GM19397 (cell line): Measurements from ENCODE around the gene NUDT2.

Source experiments
- ATAC-seq: cut with Tn5 transposase; IDR thresholded peaks from one replicate; pipeline ENCODE4 v1.9.1; 2021; ENCODE audit warnings: mild to moderate bottlenecking, moderate library complexity; ENCODE audit not compliant: unreplicated experiment

The NUDT2 gene

DNA sequence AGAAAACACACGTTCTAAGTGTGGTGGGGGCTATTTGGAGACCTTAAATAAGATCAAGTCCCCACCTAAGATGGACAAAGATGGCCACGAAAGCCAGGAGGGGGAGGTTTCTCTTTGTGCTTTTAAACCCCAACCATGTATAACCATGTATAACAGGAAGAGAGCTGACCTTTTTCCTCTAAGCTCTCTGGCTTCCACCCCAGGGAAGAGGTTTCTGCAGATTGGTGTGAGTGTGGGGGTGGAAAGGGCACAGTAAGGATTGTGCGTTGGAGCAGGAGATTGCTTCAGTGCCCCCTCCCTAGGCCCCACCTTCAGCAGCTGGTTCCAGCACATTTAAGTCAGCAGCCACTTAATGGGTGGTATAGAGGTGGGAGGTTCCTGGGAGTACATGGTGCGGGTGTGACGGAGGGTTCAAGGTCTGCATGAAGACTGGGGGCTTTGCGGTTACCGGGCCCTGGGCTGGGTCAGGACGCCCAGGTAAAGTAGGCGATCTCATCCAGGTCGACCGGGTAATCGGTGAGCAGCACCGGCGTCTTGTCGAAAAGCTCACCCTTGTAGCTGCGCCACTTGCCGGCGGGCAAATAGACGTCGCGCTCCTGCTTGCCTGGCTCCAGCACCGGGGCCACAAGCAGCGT is 41.1 kb downstream of the NUDT2 start:
- ATAC-seq: no peak

DNA sequence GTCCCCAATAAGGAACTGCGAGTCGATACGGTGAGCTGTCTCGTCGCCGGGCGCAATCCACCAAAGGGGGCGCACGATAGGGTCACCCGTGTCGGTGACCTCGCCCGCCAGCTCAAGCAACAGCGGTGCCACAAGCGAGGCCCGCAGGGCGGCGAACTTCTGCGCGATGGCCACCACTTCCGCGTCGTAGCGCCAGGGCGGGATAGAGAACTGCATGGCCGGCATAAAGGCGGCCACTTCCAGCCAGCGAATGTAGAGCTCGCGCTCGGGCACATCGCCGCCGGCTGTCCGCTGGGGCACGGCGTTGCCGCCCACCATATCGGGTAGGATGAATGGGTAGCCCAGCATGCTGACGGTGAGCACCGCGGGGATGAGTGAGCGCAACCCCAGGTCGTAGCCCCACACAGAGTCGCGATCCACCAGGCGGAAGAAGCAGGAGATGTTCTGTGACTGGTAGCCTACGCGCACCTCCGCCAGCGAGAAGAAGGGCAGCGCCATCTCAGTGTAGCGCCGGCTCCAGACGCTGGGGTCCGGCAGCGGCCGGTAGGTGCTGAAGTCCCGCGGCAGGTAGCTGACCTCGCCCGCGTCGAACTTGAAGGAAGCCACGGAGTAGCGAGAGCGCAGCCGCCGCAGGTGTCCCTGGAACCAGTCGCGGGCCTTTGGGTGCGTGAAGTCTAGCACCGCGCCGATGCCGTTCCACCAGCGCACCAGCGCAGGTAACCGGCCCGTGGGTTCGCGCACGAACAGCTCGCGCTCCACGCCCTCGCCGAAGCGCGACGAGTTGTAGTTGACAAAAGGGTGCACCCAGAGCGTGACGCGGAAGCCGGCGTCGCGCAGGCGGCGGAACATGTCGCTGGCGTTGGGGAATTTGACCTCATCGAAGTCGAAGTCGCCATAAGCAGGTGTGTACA is 41.9 kb downstream of the NUDT2 start:
- ATAC-seq: no peak

DNA sequence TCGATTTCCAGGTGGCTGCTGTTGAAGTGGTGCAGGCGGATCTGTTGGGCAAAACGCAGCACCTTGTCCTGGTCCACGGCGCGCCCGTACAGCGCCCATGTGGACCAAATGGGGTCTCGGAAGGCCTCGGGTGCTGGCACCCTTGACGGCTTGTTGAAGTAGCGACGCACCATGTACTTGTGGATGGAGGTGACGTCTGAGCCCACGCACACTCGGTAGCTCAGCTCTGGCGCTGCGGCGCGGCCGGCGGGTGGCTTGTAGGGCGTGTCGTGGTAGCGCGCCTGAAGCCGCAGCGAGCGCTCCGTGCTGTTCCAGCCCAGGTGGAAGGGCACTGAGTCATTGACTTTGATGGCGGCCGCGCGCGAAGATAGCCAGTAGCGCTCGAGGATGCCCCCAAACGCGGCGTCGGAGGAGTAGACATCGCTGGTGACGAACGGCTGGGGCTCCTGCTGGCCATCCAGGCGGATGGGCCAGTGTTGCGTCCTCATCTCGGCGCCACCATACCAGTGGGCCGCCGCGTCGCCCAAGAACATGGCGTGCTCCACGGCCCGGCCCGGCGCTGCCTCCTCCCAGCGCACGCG is 42.6 kb downstream of the NUDT2 start:
- ATAC-seq: no peak

DNA sequence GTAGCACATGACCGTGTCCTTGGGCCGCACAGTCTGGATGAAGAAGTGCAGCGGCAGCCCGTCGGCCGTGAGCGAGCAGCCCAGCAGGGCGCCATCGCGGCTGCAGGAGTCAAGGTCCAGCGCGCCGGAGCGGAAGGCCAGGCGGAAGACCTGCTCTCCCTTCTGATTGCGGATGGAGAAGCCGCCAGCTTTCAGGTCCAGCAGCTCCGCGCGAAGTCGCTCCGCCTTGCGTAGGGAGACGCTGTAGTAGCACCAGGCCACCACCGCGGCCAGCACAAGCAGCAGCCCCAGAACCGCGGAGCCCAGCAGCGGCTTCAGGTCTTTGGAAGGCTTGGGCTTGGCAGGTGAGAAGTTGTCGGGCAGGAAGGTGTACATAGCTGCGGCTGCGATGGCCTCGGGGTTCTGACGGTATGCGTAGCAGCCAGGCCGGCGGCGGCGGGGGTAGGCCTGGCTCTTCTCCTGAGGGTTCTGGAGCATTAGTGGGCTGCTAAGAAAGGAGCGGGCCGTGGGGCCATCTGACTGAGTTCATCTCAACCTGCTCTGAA is 43.2 kb downstream of the NUDT2 start:
- ATAC-seq: no peak

DNA sequence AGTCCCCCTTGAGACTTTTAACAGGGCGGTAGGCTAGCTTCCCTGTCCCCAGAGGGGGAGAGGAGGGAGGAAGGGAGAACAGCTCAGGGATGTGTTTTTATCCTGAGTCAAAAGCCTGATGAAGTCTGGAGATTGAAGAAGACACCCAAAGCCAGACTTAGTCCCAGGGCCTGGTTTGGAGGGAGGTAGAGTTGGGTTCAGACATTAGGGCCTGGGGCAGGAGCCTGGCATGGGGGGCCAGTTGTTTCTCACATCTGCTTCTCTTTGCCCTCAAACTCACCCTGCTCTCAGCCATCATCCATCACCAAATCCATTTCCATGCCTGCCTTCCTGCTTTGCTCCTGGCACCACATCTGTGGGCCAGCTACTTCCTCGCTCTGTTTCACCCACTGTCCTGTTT is 44.4 kb downstream of the NUDT2 start:
- no peak for ATAC-seq

DNA sequence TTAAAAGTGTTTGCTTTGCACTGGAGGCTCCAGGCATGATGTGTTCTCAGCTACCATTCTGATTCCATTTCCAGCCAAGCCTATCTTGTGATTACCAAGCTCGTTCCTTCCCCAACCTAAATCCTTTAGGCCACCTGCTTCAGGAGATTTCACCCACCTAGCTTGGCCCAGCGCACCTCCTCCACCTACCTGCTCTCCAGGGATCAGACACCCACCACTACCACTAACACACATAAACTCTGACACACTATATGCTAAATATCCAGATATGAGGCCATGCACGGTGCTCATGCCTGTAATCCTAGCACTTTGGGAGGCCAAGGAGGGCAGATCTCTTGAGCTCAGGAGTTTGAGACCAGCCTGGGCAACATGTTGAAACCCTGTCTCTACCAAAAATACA is 45.0 kb downstream of the NUDT2 start:
- ATAC-seq: no peak

DNA sequence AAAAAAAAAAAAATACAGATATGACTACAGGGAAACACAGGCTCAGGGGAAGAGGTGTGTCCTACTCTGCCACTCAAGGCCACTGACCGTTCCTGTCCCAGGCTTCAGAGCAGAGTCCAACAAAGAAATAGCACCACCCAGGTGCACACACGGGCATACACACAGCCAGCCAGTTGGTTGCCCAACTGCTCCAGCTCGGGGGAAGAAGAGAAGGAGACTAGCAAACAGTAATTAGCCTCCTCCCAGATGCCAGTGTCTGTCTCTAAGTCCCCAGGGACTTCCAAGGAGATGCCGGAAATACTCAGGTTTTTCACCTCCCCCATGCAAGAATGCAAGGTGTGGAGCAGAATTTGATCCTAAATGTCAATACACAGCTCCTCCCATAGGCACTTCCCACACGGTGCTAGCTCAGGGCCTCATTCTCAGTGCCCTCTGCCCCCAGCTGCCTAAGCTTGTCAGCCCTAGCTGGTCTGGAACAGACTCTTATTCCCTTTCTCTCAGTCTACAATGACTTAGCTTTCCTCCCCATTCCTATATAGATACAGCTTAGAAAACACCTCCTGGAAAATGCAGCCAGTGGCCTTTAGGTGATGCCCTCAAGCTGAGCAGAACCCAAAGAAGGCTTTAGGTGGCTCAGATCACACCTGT is 45.7 kb downstream of the NUDT2 start:
- no peak for ATAC-seq

DNA sequence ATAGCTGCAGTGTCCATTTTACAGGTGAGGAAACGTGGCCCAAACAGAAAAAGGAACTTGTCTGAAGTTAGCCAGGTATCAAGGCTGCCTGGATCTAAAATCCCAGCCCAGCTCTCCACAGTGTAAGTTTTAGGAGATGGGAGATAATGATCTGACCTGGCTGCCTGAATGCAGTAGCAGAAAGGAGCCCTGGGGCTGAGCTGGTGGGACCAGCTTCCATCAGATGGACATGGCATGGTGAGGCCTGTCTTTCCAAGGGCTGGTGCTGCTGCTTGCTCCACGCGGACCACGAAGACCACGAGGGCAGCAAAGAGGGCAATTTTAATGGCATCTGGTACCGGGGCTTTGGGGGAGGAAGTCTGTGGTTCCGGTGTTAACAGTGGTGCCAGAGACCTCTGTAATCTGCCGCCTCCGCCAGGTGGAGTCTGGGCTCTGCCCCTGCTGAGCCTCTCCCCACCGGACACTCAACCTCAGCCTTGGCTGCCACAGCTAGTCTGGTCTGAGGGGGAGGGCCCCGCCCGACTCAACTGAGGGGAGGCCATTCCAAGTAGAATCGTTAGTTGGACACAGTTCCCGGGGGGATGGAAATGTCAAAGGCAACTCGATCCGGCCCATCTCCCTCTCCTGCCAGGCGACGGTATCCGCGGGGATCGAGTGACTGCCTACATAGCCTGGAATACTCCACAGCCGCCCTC is 46.7 kb downstream of the NUDT2 start:
- no peak for ATAC-seq

DNA sequence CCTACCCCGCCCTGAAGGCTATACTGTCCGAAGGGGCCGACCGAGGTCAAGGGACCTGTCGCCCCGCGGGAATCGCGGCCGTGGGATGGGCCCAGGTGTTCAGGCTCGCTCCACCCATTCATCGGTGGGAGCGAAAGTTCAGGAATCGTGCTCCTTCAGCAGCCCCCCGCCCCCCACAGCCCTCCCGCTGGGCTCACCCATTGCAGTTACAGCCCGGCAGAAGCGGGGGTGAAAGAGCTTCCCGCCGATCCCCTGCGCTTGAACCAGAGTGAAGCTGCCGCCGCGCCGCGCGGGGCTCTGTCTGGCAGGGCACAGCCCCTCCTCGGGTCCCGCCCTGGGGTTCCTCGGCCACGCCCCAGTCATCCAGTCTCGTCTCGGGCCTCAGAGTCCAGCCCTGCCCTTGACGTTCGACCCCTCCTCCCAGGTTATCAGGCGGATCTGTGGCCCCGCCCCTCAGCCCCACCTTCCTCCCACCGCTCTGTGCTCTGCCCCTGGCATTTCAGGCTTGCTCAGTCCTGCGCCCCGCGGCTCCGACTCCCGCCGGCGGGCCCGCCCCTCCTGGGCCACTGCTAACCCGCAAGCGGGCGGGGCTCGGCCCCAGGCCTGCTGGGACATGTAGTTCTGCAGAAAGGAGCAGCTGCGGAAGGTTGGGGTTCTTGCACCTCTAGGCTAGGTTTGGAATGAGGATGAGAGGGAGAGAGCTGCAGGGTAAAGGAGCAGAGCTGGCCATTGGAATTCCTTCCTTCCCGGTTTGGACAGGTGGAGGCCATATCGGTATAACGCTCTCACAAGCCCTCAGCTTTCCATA is 47.4 kb downstream of the NUDT2 start, which contains the start of gene MYORG:
Gene MYORG, minus strand, starts transcription at position 303 of the 808 bp plus-strand sequence. CDS start 3,955 bp downstream, outside the sequence.
- ATAC-seq: peak; percentile 78

DNA sequence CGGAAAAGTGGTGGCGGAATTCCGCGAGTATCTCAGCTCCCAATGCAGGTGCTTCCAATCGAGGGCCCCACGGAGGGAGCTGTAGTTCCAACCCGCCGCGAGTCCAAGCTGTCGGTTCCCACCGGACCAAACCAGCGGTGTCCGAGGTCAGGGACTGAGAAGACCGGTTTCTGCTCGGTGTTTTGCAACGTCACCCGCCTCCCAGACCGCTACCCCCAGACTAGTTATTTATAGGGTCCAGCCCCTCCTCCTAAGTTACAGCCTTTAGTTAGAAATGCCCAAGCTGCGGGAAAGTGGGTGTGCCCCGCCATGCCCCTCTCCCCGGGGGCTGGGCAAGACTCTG is 48.0 kb downstream of the NUDT2 start:
- no peak for ATAC-seq

DNA sequence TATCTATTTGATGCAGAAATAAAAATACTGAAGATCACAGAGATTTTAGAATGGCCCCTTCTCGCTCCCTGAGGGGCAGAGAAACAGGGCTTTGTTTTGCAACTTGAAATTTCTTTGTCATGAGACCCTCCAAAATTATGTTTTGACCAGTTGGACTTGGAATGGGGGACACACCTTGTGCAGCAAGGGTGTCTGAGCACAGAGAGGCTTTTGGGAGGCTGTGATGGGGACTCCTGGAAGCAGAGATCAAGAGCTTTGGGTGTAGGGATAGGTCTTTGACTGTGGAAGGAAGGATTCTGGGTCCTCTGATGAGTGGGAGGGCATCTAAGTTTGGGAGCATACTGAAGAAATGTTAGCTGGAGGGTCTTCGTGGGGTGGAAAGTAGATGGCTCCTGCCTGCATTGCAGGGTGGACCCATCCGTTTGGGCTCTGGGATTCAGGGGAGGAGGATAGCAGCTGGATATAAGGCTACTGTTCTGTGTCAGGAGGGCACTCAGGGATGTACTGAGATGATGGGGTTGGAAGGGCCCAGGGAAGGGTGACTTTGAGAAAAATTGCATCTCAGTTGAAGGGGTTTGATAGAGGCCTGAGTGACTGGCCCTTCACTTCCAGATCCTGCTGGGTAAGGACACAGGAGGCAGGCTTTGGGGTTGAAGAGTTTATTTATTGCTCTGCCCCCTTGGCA is 49.1 kb downstream of the NUDT2 start:
- ATAC-seq: no peak

DNA sequence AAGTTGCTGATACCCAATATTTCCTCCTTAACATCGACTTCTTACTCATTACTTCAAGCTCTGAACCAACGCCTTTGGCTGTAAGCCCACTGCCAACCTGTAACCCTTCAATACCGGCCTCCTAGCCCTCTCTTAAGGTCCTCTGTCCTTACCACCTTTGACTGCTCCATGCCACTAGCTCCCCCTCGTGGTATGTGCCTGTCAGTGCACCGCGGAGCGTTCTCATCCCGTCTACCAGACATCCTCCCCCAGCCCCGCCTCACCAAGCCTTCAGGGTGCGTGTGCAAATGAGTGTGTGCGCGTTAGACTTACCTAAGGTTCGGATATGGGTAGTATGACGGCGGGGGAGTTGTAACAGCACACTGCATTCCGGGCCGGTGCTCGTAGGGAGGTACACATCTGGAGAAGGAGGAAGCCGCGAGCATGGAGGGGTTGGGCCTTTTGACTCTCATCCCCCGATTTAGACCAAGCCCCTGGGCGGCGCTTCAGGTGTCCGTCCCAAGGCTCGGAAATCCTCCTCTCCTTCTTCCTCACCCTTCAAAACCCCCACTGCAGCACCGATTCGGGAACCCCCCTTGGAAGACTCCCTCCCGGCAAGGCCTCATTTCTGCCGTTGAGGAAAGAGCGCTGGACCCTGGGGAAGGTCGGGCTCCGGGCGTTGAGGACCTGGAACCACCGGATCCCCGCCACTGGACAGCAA is 50.1 kb downstream of the NUDT2 start:
- ATAC-seq: no peak

DNA sequence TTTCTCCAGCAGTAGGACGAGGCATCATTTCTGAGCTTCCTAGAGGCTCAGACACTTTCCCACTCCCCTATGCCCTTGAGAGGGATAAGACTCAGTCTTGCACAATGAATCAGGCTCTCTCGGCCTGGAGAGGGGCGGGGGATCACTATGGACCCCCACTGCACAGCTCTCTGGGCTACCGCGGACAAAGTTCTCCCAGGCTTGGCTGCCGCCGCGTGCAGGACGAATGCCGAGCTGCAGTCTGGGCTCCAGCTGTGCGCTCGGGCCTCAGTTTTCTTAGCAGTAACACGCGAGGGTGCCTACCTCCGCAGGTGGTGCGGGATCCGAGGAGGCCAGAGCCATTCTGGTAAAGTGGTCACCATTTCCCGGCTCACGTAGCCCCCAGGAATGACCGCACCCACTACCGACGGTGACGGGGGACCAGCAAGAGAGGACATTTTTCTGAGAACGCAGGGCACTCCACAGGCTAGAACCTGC is 50.7 kb downstream of the NUDT2 start:
- ATAC-seq: no peak

DNA sequence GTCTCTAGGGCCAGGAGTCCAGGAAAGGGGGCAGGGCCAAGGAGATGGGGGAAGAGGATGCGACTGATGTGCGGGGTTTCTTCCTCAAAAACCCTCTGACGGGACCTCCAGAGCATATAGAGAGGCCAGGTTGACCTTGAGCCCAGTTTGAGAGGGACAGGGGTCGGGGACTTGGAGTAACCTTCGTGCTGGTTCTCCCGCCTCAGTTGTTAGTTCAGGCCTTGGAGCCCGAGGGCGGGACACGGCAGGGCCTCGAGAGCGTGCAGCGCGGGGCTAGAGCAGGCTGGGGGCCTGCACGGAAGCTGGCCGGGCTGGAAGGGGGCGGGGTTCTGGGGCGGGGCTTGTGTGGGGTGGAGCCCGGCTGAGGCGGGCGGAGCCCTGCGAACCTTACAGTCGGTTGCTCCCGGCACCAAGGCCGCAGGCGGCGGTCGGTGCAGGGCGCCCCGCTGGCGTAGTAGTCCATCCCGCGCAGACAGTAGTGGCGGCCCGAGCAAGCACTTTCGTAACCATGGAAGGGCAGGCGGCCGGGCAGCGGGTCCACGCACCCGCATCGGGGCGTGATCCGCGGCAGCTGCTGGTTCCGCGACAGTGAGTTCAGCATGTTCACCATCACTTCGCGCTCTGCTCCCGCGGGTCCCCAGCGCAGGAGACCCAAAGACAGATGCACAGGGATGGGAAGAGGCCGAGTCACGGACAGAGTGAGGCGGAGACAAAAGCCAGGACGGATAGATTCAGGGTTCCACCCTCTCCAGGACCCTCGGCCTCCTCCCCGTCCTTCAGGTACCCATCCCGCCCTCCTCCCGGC is 51.3 kb downstream of the NUDT2 start:
- peak; percentile 32 for ATAC-seq

DNA sequence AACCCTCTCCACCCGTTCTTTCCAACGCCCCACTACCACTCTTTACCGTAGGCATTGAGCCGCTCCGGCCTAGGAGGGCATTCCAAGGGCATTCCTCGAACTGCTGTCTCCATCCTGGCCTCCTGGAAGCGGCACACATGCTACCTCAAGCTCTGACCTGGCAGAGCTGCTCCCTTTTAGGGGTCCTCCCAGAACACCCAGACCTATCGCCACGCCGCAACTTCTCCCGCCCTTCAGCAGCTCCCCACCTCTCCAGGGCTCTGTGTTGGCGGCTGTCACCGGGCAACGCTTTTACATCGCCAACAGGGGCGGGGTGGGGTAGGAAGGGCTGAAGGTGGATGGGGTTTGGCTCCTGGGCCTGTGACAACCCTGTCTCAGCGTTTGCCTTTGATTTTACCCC is 52.0 kb downstream of the NUDT2 start:
- ATAC-seq: no peak

DNA sequence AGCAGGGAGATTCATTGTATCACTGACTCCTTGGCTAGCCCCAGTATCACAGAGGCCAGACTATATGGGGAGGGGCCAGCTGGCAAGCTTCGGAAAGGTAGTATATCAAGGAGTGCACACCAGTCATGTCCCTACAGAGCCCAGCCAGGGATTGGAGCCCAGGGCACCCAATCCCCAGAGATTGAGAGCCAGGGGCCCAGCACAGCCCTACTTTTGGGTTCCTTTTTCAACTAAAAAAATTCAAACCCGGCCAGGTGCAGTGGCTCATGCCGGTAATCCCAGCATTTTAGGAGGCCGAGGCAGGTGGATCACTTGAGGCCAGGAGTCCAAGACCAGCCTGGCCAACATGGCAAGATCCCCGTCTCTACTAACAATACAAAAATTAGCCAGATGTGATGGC is 52.7 kb downstream of the NUDT2 start:
- no peak for ATAC-seq

DNA sequence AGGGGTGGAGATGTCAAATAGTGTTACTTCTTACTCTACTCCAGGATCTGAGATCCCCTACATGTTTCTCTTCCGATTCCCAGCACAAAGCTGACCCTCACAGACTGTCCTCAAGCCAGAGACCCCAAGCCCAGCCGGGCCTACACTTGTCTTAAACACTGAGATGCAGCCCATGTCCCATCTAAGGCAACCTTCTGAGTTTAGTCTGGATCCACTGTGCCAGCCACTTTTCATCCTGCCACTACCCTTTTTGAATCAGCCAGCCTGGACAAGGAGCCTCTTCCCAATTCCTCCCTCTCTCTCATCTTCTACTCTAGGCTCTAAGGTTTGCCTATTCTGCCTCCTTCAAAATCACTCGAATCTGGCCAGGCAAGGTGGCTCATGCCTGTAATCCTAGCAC is 53.5 kb downstream of the NUDT2 start:
- ATAC-seq: no peak

DNA sequence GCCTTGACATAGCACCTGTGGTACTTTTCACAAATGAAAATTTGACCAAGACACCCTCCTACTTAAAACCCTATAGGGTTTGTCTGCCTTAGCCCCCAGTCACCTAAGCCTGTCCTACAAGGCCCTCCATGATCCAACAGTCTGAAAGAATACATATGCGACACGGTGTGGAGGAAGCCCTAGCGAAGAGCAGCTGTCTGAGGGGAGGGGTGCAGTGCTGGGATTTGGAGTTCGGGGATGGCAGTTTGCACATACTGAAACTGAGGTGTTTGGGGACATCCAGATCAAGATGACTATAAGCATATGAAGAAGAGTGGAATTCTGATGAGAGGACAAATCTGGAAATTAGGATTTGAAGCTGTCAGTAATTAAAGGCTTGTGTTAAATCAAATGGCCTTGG is 54.5 kb downstream of the NUDT2 start:
- ATAC-seq: no peak
